K562 (cell line): ENCODE results near the gene FBXW11. TPM values are rescaled to one million over a fixed set of nuclear protein-coding genes. Genes with fewer than 3 reads are reported as not detected.
A peak's percentile ranks its signal among the peaks of the same experiment; 100 is the strongest.
"Not testable (repeated sequence)": the region's sequence is repeated elsewhere in the genome, so short reads cannot be mapped to it uniquely, and the experiment has no call there.

Experiments used
- ATAC-seq: fragments of 200-7000 bp; cut with Tn5 transposase; 3 replicates; pipeline ENCODE4 v1.9.1; 2020; ENCODE audit warnings: moderate library complexity
- BruUV-seq: library from RNA; stranded (reverse); fragments of 400-500 nt; replicated peaks from 2 replicates; lab custom pipeline; 2021; lab: Mats Ljungman, UMichigan
- CTCF ChIA-PET: fragments of 300-600 bp; formaldehyde crosslinking; extraction: SDS; loops from one replicate; lab custom pipeline; 2021; ENCODE audit warnings: low intra/inter-chr PET ratio; lab: Yijun Ruan, JAX
- POLR2A ChIA-PET: fragments of 300-600, 350-650 bp; sonication (Branson Sonifier 250); formaldehyde crosslinking; extraction: SDS; loops from one replicate; lab custom pipeline; 2021; ENCODE audit warnings: antibody characterized with exemption, inconsistent platforms; lab: Yijun Ruan, JAX
- DNase-seq, 4 experiments: peaks; one replicate each; pipeline versions ENCODE4 v3.0.0 to v3.0.0-alpha.2; 2011 to 2018; ENCODE audit warnings: low spot score in 3 of 4, mixed read lengths in 3 of 4; ENCODE audit errors: extremely low read depth in 1 of 4
- FAIRE-seq: peaks from 2 replicates; lab custom pipeline; 2011; peaks lifted over from hg19 to GRCh38; lab: Jason Lieb, UNC
- H2AFZ ChIP-seq: 2 replicates; pipeline ENCODE4 v1.6.0; 2011; ENCODE audit warnings: low read depth, low read length, control low read depth, inconsistent platforms
- H3K27ac ChIP-seq: fragments of 200-600 bp; 3 replicates; pipeline ENCODE4 v1.8.0; 2011; ENCODE audit warnings: low read depth, mild to moderate bottlenecking, control low read depth, inconsistent platforms, low read length, moderate library complexity, mixed read lengths; ENCODE audit errors: extremely low read depth
- H3K27me3 ChIP-seq, 2 experiments: fragments of 300-600 bp in 1 of 2; 2 replicates in 1 of 2; 3 replicates in 1 of 2; pipeline versions ENCODE4 v1.6.0 to v1.8.0; 2011; ENCODE audit warnings: inconsistent platforms in 2 of 2, low read length in 2 of 2, mild to moderate bottlenecking in 1 of 2, mixed read lengths in 1 of 2, moderate library complexity in 1 of 2; ENCODE audit not compliant: control insufficient read depth in 2 of 2, insufficient read depth in 2 of 2
- H3K36me3 ChIP-seq: fragments of 300-600 bp; 3 replicates; pipeline ENCODE4 v1.8.0; 2011; ENCODE audit warnings: mild to moderate bottlenecking, low read length, inconsistent platforms; ENCODE audit not compliant: control insufficient read depth, insufficient read depth
- H3K4me1 ChIP-seq, 2 experiments: fragments of 200-600 bp in 1 of 2; replicated peaks in 1 of 2; 2 replicates in 1 of 2; 3 replicates in 1 of 2; pipeline versions ENCODE4 v1.5.1 to v1.8.0; 2011; ENCODE audit warnings: inconsistent platforms in 2 of 2, low read length in 2 of 2, mild to moderate bottlenecking in 1 of 2, mixed read lengths in 1 of 2, moderate library complexity in 1 of 2; ENCODE audit not compliant: control insufficient read depth in 2 of 2, insufficient read depth in 2 of 2
- H3K4me2 ChIP-seq: 2 replicates; pipeline ENCODE4 v1.6.1; 2011; ENCODE audit warnings: low read length, control low read depth, inconsistent platforms, mixed read lengths; ENCODE audit not compliant: insufficient read depth
- H3K4me3 ChIP-seq: fragments of 200-600 bp; sonication (generic), shearing (Covaris generic); 2 replicates; pipeline ENCODE4 v1.5.1; 2016; ENCODE audit warnings: control low read depth, inconsistent platforms
- H3K79me2 ChIP-seq: fragments of 200-600 bp; 3 replicates; pipeline ENCODE4 v1.8.0; 2011; ENCODE audit warnings: low read length, inconsistent platforms; ENCODE audit not compliant: control insufficient read depth, insufficient read depth
- H3K9ac ChIP-seq, 2 experiments: 2 replicates each; pipeline versions ENCODE4 v1.6.0 to v1.6.1; 2011; ENCODE audit warnings: low read depth in 2 of 2, low read length in 2 of 2, control low read depth in 1 of 2, inconsistent platforms in 1 of 2, mild to moderate bottlenecking in 1 of 2, mixed read lengths in 1 of 2; ENCODE audit not compliant: insufficient read depth in 1 of 2
- H3K9me1 ChIP-seq: one replicate; pipeline ENCODE4 v1.6.0; 2011; ENCODE audit warnings: inconsistent platforms, mild to moderate bottlenecking, low read length, moderate library complexity; ENCODE audit not compliant: control insufficient read depth, insufficient read depth
- H3K9me3 ChIP-seq: replicated peaks from 2 replicates; pipeline ENCODE4 v1.5.1; 2011; ENCODE audit warnings: low read depth, low read length, inconsistent platforms; ENCODE audit not compliant: control insufficient read depth, insufficient read depth
- H4K20me1 ChIP-seq: replicated peaks from 2 replicates; pipeline ENCODE4 v1.6.1; 2011; ENCODE audit warnings: low read length, inconsistent platforms, mixed read lengths; ENCODE audit not compliant: control insufficient read depth, insufficient read depth
- CEBPG ChIP-seq, 3 experiments: fragments of 200-800 bp in 1 of 3; sonication (Bioruptor generic) in 1 of 3; sonication (generic) in 1 of 3; formaldehyde crosslinking in 1 of 3; IDR thresholded peaks in 2 of 3; conservative IDR thresholded peaks in 1 of 3; 2 replicates each; pipeline versions ENCODE4 v1.6.1 to v1.8.0; 2016 to 2022; ENCODE audit warnings: missing compliant biosample characterization in 2 of 3, missing genetic modification characterization in 2 of 3, mild to moderate bottlenecking in 1 of 3, missing genetic modification reagents in 1 of 3
- ZNF146 ChIP-seq: IDR thresholded peaks from one replicate; pipeline ENCODE4 v1.6.1; 2018; ENCODE audit warnings: missing compliant biosample characterization; ENCODE audit not compliant: unreplicated experiment
- WGBS: fragments of 100-300 bp; shearing (Covaris generic); methylation state at CpG from one replicate; pipeline ENCODE4 v1.1.6; 2016; ENCODE audit warnings: low coverage, mixed read lengths; ENCODE audit not compliant: insufficient coverage; ENCODE audit errors: missing lambda C conversion rate; 5-methylcytosine and 5-hydroxymethylcytosine counted together
- in situ Hi-C: fragments of 300-500 bp; cut with MboI; formaldehyde crosslinking; loops from 4 replicates; pipeline ENCODE4 v1.15.0; 2018; ENCODE audit warnings: inconsistent platforms, mixed read lengths
- intact Hi-C: fragments of 100-400 bp; cut with micrococcal nuclease; formaldehyde crosslinking; loops from 2 replicates; pipeline ENCODE4 v1.14.2; 2022
- polyA plus RNA-seq, 8 experiments: library from polyadenylated mRNA; depleted of rRNA in 4 of 8; stranded (reverse) in 5 of 8; unstranded in 3 of 8; fragments of >200 nt; fragmentation: Nextera tagmentation in 2 of 8; fragmentation: Illumina TruSeq in 1 of 8; extraction: Ambion mirVana in 2 of 8; extraction: Trizol in 1 of 8; gene quantifications; 2 replicates each; pipeline versions ENCODE4 v1.2.1 to v1.2.3, GENCODE V29; 2011 to 2014; ENCODE audit warnings: inconsistent platforms in 1 of 8, missing spikeins in 1 of 8
- total RNA-seq, 7 experiments: library from RNA; depleted of rRNA in 6 of 7; stranded (reverse); fragments of >200 nt in 6 of 7; fragmentation: Illumina TruSeq in 2 of 7; extraction: Trizol in 2 of 7; gene quantifications; 2 replicates each; pipeline versions ENCODE4 v1.2.1 to v1.2.3, GENCODE V29; 2011 to 2021; ENCODE audit warnings: low replicate concordance in 1 of 7

FBXW11 gene
- total and polyA plus RNA-seq, 9 of the 15 experiments (the other 6 are each of a cell fraction or from before 2014, with no cell fraction given), result 3.0 to 28.6 (median 23.6) TPM

GRCh38 chr5:171920765-171921391, 85.6 kb downstream of the FBXW11 start (continued):
- TF ChIP-seq CEBPG (CRISPR knock-in tag; IDR thresholded peaks at IDR 0.05) (no peak), CEBPG (tag; conservative IDR thresholded peaks at IDR 0.05 in 1 of 2, IDR thresholded peaks at IDR 0.05 in 1 of 2) (peak; percentile 65 to 67; a peak in 2 of 4 replicates)

- FAIRE-seq, ATAC-seq, H3K27me3 ChIP-seq, H3K4me1 ChIP-seq, H3K4me3 ChIP-seq, H3K4me2 ChIP-seq, CTCF ChIA-PET, BruUV-seq, H3K36me3 ChIP-seq, H3K79me2 ChIP-seq, H3K9ac ChIP-seq, H3K9me3 ChIP-seq, POLR2A ChIA-PET, H3K27ac ChIP-seq, H2AFZ ChIP-seq, DNase-seq, H3K9me1 ChIP-seq: not testable (repeated sequence)
- in situ Hi-C loops (loop anchor here (10.0 kb wide), 1 partner anchor 109 kb away; no protein-coding TSS in a partner anchor), intact Hi-C loops (loop anchor here (10.0 kb wide), 1 partner anchor 379 kb away; no protein-coding TSS in a partner anchor)
- WGBS, result 86% methylated on average over 2 of the region's 4 CpGs
- peak; percentile 64 for TF ChIP-seq ZNF146 (CRISPR knock-in tag)
- peaks cover 17% of the 10 kb centered on the region; the same call in 1 of the 2 replicates for H4K20me1 ChIP-seq
Observed at GRCh38 chr5:171915700-171916099, 90.7 kb downstream of the FBXW11 start.
